K562 (cell line): Measurements from ENCODE around the gene CDCP1. TPM values are rescaled to one million over a fixed set of nuclear protein-coding genes. Genes with fewer than 3 reads are reported as not detected.
A peak's percentile ranks its signal among the peaks of the same experiment; 100 is the strongest.

Experiments
- ATAC-seq: fragments of 200-7000 bp; cut with Tn5 transposase; 3 replicates; pipeline ENCODE4 v1.9.1; 2020; ENCODE audit warnings: moderate library complexity
- BruUV-seq: library from RNA; stranded (reverse); fragments of 400-500 nt; replicated peaks from 2 replicates; lab custom pipeline; 2021; lab: Mats Ljungman, UMichigan
- CTCF ChIA-PET: fragments of 300-600 bp; formaldehyde crosslinking; extraction: SDS; loops from one replicate; lab custom pipeline; 2021; ENCODE audit warnings: low intra/inter-chr PET ratio; lab: Yijun Ruan, JAX
- POLR2A ChIA-PET: fragments of 300-600, 350-650 bp; sonication (Branson Sonifier 250); formaldehyde crosslinking; extraction: SDS; loops from one replicate; lab custom pipeline; 2021; ENCODE audit warnings: antibody characterized with exemption, inconsistent platforms; lab: Yijun Ruan, JAX
- DNase-seq, 4 experiments: peaks; one replicate each; pipeline versions ENCODE4 v3.0.0 to v3.0.0-alpha.2; 2011 to 2018; ENCODE audit warnings: low spot score in 3 of 4, mixed read lengths in 3 of 4; ENCODE audit errors: extremely low read depth in 1 of 4
- FAIRE-seq: peaks from 2 replicates; lab custom pipeline; 2011; peaks lifted over from hg19 to GRCh38; lab: Jason Lieb, UNC
- H2AFZ ChIP-seq: 2 replicates; pipeline ENCODE4 v1.6.0; 2011; ENCODE audit warnings: low read depth, low read length, control low read depth, inconsistent platforms
- H3K27ac ChIP-seq: fragments of 200-600 bp; 3 replicates; pipeline ENCODE4 v1.8.0; 2011; ENCODE audit warnings: low read depth, mild to moderate bottlenecking, control low read depth, inconsistent platforms, low read length, moderate library complexity, mixed read lengths; ENCODE audit errors: extremely low read depth
- H3K27me3 ChIP-seq, 2 experiments: fragments of 300-600 bp in 1 of 2; 2 replicates in 1 of 2; 3 replicates in 1 of 2; pipeline versions ENCODE4 v1.6.0 to v1.8.0; 2011; ENCODE audit warnings: inconsistent platforms in 2 of 2, low read length in 2 of 2, mild to moderate bottlenecking in 1 of 2, mixed read lengths in 1 of 2, moderate library complexity in 1 of 2; ENCODE audit not compliant: control insufficient read depth in 2 of 2, insufficient read depth in 2 of 2
- H3K36me3 ChIP-seq: fragments of 300-600 bp; 3 replicates; pipeline ENCODE4 v1.8.0; 2011; ENCODE audit warnings: mild to moderate bottlenecking, low read length, inconsistent platforms; ENCODE audit not compliant: control insufficient read depth, insufficient read depth
- H3K4me1 ChIP-seq, 2 experiments: fragments of 200-600 bp in 1 of 2; replicated peaks in 1 of 2; 2 replicates in 1 of 2; 3 replicates in 1 of 2; pipeline versions ENCODE4 v1.5.1 to v1.8.0; 2011; ENCODE audit warnings: inconsistent platforms in 2 of 2, low read length in 2 of 2, mild to moderate bottlenecking in 1 of 2, mixed read lengths in 1 of 2, moderate library complexity in 1 of 2; ENCODE audit not compliant: control insufficient read depth in 2 of 2, insufficient read depth in 2 of 2
- H3K4me2 ChIP-seq: 2 replicates; pipeline ENCODE4 v1.6.1; 2011; ENCODE audit warnings: low read length, control low read depth, inconsistent platforms, mixed read lengths; ENCODE audit not compliant: insufficient read depth
- H3K4me3 ChIP-seq: fragments of 200-600 bp; sonication (generic), shearing (Covaris generic); 2 replicates; pipeline ENCODE4 v1.5.1; 2016; ENCODE audit warnings: control low read depth, inconsistent platforms
- H3K79me2 ChIP-seq: fragments of 200-600 bp; 3 replicates; pipeline ENCODE4 v1.8.0; 2011; ENCODE audit warnings: low read length, inconsistent platforms; ENCODE audit not compliant: control insufficient read depth, insufficient read depth
- H3K9ac ChIP-seq, 2 experiments: 2 replicates each; pipeline versions ENCODE4 v1.6.0 to v1.6.1; 2011; ENCODE audit warnings: low read depth in 2 of 2, low read length in 2 of 2, control low read depth in 1 of 2, inconsistent platforms in 1 of 2, mild to moderate bottlenecking in 1 of 2, mixed read lengths in 1 of 2; ENCODE audit not compliant: insufficient read depth in 1 of 2
- H3K9me1 ChIP-seq: one replicate; pipeline ENCODE4 v1.6.0; 2011; ENCODE audit warnings: inconsistent platforms, mild to moderate bottlenecking, low read length, moderate library complexity; ENCODE audit not compliant: control insufficient read depth, insufficient read depth
- H3K9me3 ChIP-seq: replicated peaks from 2 replicates; pipeline ENCODE4 v1.5.1; 2011; ENCODE audit warnings: low read depth, low read length, inconsistent platforms; ENCODE audit not compliant: control insufficient read depth, insufficient read depth
- H4K20me1 ChIP-seq: replicated peaks from 2 replicates; pipeline ENCODE4 v1.6.1; 2011; ENCODE audit warnings: low read length, inconsistent platforms, mixed read lengths; ENCODE audit not compliant: control insufficient read depth, insufficient read depth
- ATF7 ChIP-seq: fragments of 450-650 bp; IDR thresholded peaks from 2 replicates; pipeline ENCODE4 v1.7.1; 2014; ENCODE audit warnings: mild to moderate bottlenecking, moderate library complexity
- ESRRA ChIP-seq: fragments of 450-650 bp; IDR thresholded peaks from 2 replicates; pipeline ENCODE4 v1.6.1; 2014; ENCODE audit warnings: low read depth, mild to moderate bottlenecking, moderate library complexity, borderline replicate concordance
- FUS ChIP-seq: fragments of 200-400 bp; formaldehyde crosslinking; optimal IDR thresholded peaks from 2 replicates; pipeline ENCODE3; 2017; ENCODE audit warnings: low read depth, low read length
- HOXB6 ChIP-seq: fragments of 250-450 bp; sonication (Bioruptor Pico); IDR thresholded peaks from 2 replicates; pipeline ENCODE4 v1.5.1; 2022; ENCODE audit warnings: mild to moderate bottlenecking, borderline replicate concordance
- LARP7 ChIP-seq: fragments of 450-650 bp; IDR thresholded peaks from 2 replicates; pipeline ENCODE4 v1.6.1; 2016
- NFE2 ChIP-seq: IDR thresholded peaks from 2 replicates; pipeline ENCODE4 v1.6.1; 2014; ENCODE audit warnings: antibody characterized with exemption, low read depth
- RBM14 ChIP-seq: fragments of 200-400 bp; formaldehyde crosslinking; IDR thresholded peaks from 2 replicates; pipeline ENCODE4 v1.6.1; 2018; ENCODE audit warnings: low read depth, mild to moderate bottlenecking, low read length, moderate library complexity, borderline replicate concordance; ENCODE audit not compliant: insufficient read depth
- RBM15 ChIP-seq: fragments of 200-400 bp; formaldehyde crosslinking; IDR thresholded peaks from 2 replicates; pipeline ENCODE4 v1.6.1; 2018; ENCODE audit warnings: mild to moderate bottlenecking, low read length, moderate library complexity; ENCODE audit not compliant: insufficient read depth
- SMARCA5 ChIP-seq: fragments of 450-650 bp; IDR thresholded peaks from 2 replicates; pipeline ENCODE4 v1.6.1; 2016
- SRSF9 ChIP-seq: fragments of 200-400 bp; formaldehyde crosslinking; IDR thresholded peaks from 2 replicates; pipeline ENCODE4 v1.6.1; 2017; ENCODE audit warnings: low read depth, low read length, borderline replicate concordance
- ZNF197 ChIP-seq: fragments of 200-800 bp; sonication (Bioruptor generic); IDR thresholded peaks from 2 replicates; pipeline ENCODE4 v1.6.1; 2016; ENCODE audit warnings: low read depth, missing genetic modification characterization, missing compliant biosample characterization
- ZNF24 ChIP-seq: fragments of 450-650 bp; IDR thresholded peaks from 2 replicates; pipeline ENCODE4 v1.6.1; 2016
- ZNF551 ChIP-seq: fragments of 250-450 bp; sonication (Bioruptor Pico); IDR thresholded peaks from 2 replicates; pipeline ENCODE4 v1.5.0; 2021; ENCODE audit warnings: mild to moderate bottlenecking, moderate library complexity
- ZSCAN32 ChIP-seq: fragments of 450-650 bp; formaldehyde crosslinking; IDR thresholded peaks from 2 replicates; pipeline ENCODE4 v1.4.0; 2020; ENCODE audit warnings: mild to moderate bottlenecking, moderate library complexity
- WGBS: fragments of 100-300 bp; shearing (Covaris generic); methylation state at CpG from one replicate; pipeline ENCODE4 v1.1.6; 2016; ENCODE audit warnings: low coverage, mixed read lengths; ENCODE audit not compliant: insufficient coverage; ENCODE audit errors: missing lambda C conversion rate; 5-methylcytosine and 5-hydroxymethylcytosine counted together
- in situ Hi-C: fragments of 300-500 bp; cut with MboI; formaldehyde crosslinking; loops from 4 replicates; pipeline ENCODE4 v1.15.0; 2018; ENCODE audit warnings: inconsistent platforms, mixed read lengths
- intact Hi-C: fragments of 100-400 bp; cut with micrococcal nuclease; formaldehyde crosslinking; loops from 2 replicates; pipeline ENCODE4 v1.14.2; 2022
- polyA plus RNA-seq, 8 experiments: library from polyadenylated mRNA; depleted of rRNA in 4 of 8; stranded (reverse) in 5 of 8; unstranded in 3 of 8; fragments of >200 nt; fragmentation: Nextera tagmentation in 2 of 8; fragmentation: Illumina TruSeq in 1 of 8; extraction: Ambion mirVana in 2 of 8; extraction: Trizol in 1 of 8; gene quantifications; 2 replicates each; pipeline versions ENCODE4 v1.2.1 to v1.2.3, GENCODE V29; 2011 to 2014; ENCODE audit warnings: inconsistent platforms in 1 of 8, missing spikeins in 1 of 8
- total RNA-seq, 7 experiments: library from RNA; depleted of rRNA in 6 of 7; stranded (reverse); fragments of >200 nt in 6 of 7; fragmentation: Illumina TruSeq in 2 of 7; extraction: Trizol in 2 of 7; gene quantifications; 2 replicates each; pipeline versions ENCODE4 v1.2.1 to v1.2.3, GENCODE V29; 2011 to 2021; ENCODE audit warnings: low replicate concordance in 1 of 7
- TF ChIP-seq, protein P1 (sequence below), 2 experiments: IDR thresholded peaks in 1 of 2; conservative IDR thresholded peaks in 1 of 2; 2 replicates each; pipeline ENCODE4 v1.6.1; 2016; ENCODE audit warnings: low read depth in 2 of 2, mild to moderate bottlenecking in 1 of 2, missing compliant biosample characterization in 1 of 2, missing genetic modification characterization in 1 of 2, moderate library complexity in 1 of 2
- TF ChIP-seq, protein P2 (sequence below): fragments of 450-650 bp; IDR thresholded peaks from 2 replicates; pipeline ENCODE4 v1.6.1; 2016
- TF ChIP-seq, protein P3 (sequence below), 2 experiments: fragments of 450-650 bp in 1 of 2; sonication (generic) in 1 of 2; formaldehyde crosslinking in 1 of 2; IDR thresholded peaks in 1 of 2; conservative IDR thresholded peaks in 1 of 2; 2 replicates each; pipeline versions ENCODE4 v1.6.1 to v1.8.1; 2016 to 2023; ENCODE audit warnings: mild to moderate bottlenecking in 2 of 2, moderate library complexity in 2 of 2, inconsistent platforms in 1 of 2, missing genetic modification reagents in 1 of 2

CDCP1 gene
- total and polyA plus RNA-seq, 9 of the 15 experiments (the other 6 are each of a cell fraction or from before 2014, with no cell fraction given) = 3.9 to 16.4 (median 5.2) TPM

DNA sequence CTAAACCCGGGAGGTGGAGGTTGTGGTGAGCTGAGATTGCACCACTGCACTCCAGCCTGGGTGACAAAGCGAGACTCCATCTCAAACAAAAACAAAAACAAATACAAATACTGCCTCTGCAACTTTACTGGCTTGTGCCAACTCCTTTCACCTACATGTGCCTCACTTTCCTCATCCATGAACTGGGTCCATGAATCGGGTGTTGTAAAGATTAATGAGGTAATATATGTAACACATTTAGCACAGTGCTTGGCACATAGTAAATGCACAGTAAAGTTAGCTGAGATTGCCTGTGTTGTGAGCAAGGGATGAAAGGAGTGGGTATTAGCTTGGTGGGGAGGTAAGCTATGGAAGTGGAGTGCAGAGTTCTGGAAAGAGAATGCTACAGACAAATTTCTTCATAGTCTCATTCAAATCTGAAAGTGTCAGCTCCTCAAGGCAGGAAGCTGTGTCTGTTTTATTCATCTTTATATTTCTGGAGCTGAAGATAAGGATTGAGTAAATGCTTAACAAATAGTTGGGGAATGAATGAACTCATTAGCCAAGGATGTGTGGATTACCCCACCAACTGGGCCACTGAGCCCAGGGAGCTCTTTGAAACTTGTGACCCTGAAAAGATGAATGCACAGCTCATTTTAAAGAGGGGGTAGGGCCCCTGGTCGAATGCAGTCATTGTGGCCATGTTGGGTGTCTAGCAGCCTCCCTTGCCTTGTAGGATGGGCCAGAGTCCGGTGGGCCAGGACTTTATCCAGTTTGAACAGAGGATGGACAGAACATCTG is 7.7 kb upstream of the CDCP1 start:
- H3K4me3 ChIP-seq = no peak overlapping the region
- ChIA-PET POLR2A (interaction anchor here (0.6 to 4.5 kb wide), 11 partner anchors 10 to 305 kb away, joined by 3 to 28 read pairs (median 4); no protein-coding TSS in a partner anchor), CTCF (interaction anchor here (0.7 kb wide), 1 partner anchor 657 kb away, joined by 3 read pairs; no protein-coding TSS in a partner anchor)
- in situ Hi-C loops (no loop called here), intact Hi-C loops (no loop called here)
- peak overlapping the region; percentile 68 for H2AFZ ChIP-seq
- WGBS = 27% methylated on average over 5 of the region's 5 CpGs
- peaks cover 4% of the 10 kb centered on the region for H3K9me3 ChIP-seq
- H3K9ac ChIP-seq = no peak overlapping the region
- no peaks in the 10 kb centered on the region for H3K27me3 ChIP-seq
- no peak overlapping the region for H3K27ac ChIP-seq
- H3K4me1 ChIP-seq = peaks cover 0 to 18% of the 10 kb centered on the region in 2 experiments; a peak in 3 of 5 replicates
- no TSS peak for BruUV-seq
- no peaks in the 10 kb centered on the region for H3K79me2 ChIP-seq
- FAIRE-seq (peak; percentile 19), ATAC-seq (peak; percentile 26; the same call in 2 of the 3 replicates), DNase-seq (no peak)
- H3K9me1 ChIP-seq = no peaks in the 10 kb centered on the region
- no peaks in the 10 kb centered on the region for H3K36me3 ChIP-seq
- H3K4me2 ChIP-seq = no peak overlapping the region
- H4K20me1 ChIP-seq = no peaks in the 10 kb centered on the region
- TF ChIP-seq, protein P1, sequence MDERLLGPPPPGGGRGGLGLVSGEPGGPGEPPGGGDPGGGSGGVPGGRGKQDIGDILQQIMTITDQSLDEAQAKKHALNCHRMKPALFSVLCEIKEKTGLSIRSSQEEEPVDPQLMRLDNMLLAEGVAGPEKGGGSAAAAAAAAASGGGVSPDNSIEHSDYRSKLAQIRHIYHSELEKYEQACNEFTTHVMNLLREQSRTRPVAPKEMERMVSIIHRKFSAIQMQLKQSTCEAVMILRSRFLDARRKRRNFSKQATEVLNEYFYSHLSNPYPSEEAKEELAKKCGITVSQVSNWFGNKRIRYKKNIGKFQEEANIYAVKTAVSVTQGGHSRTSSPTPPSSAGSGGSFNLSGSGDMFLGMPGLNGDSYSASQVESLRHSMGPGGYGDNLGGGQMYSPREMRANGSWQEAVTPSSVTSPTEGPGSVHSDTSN (CRISPR knock-in tag; IDR thresholded peaks at IDR 0.05; ENCODE audit: low read depth) = no peak
- TF ChIP-seq, protein P1 (tag; conservative IDR thresholded peaks at IDR 0.05; ENCODE audit: low read depth) = no peak
- no peak for TF ChIP-seq LARP7
- TF ChIP-seq ZNF24 = 0 out of 2 replicates have a peak, but pooled peaks have one; percentile 10
- TF ChIP-seq ATF7 = no peak
- no peak for TF ChIP-seq RBM14
- TF ChIP-seq, protein P2, sequence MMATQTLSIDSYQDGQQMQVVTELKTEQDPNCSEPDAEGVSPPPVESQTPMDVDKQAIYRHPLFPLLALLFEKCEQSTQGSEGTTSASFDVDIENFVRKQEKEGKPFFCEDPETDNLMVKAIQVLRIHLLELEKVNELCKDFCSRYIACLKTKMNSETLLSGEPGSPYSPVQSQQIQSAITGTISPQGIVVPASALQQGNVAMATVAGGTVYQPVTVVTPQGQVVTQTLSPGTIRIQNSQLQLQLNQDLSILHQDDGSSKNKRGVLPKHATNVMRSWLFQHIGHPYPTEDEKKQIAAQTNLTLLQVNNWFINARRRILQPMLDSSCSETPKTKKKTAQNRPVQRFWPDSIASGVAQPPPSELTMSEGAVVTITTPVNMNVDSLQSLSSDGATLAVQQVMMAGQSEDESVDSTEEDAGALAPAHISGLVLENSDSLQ = no peak
- TF ChIP-seq, protein P3, sequence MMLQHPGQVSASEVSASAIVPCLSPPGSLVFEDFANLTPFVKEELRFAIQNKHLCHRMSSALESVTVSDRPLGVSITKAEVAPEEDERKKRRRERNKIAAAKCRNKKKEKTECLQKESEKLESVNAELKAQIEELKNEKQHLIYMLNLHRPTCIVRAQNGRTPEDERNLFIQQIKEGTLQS (IDR thresholded peaks at IDR 0.05) = no peak
- TF ChIP-seq, protein P3 (CRISPR knock-in tag; conservative IDR thresholded peaks at IDR 0.05) = no peak
- no peak for TF ChIP-seq SRSF9
- no peak for TF ChIP-seq ESRRA
- no peak for TF ChIP-seq RBM15
- no peak for TF ChIP-seq ZNF551 (CRISPR knock-in tag)
- no peak for TF ChIP-seq HOXB6 (CRISPR knock-in tag)
- TF ChIP-seq ZSCAN32 (CRISPR knock-in tag) = no peak
- TF ChIP-seq ZNF197 (CRISPR knock-in tag) = no peak
- TF ChIP-seq SMARCA5 = 0 out of 2 replicates have a peak, but pooled peaks have one; percentile 34
- TF ChIP-seq FUS = no peak
- no peak for TF ChIP-seq NFE2
